KOPT-K1 (cell line): ENCODE results near the gene STX8.

ENCODE experiments used
- H3K27ac ChIP-seq: fragments of 200-600 bp; sonication (generic); 2 replicates; pipeline ENCODE4 v1.5.1; 2016; ENCODE audit warnings: antibody characterized with exemption, mild to moderate bottlenecking, low read depth, low read length; ENCODE audit not compliant: poor library complexity, severe bottlenecking
- H3K36me3 ChIP-seq: fragments of 200-600 bp; sonication (generic); 2 replicates; pipeline ENCODE4 v1.5.1; 2017; ENCODE audit warnings: antibody characterized with exemption, mild to moderate bottlenecking, low read length, moderate library complexity; ENCODE audit not compliant: insufficient read depth
- H3K9me3 ChIP-seq: fragments of 200-600 bp; sonication (generic); 2 replicates; pipeline ENCODE4 v1.5.1; 2017; ENCODE audit warnings: antibody characterized with exemption, low read length, mild to moderate bottlenecking; ENCODE audit not compliant: insufficient read depth, poor library complexity, severe bottlenecking

Gene STX8

GRCh38 chr17:9209781-9210370 lies 365.7 kb downstream of the STX8 start:
- no peak overlapping the region for H3K27ac ChIP-seq
- H3K36me3 ChIP-seq, result no peaks in the 10 kb centered on the region
- peaks cover 2% of the 10 kb centered on the region for H3K9me3 ChIP-seq

GRCh38 chr17:9209347-9209746 lies 366.3 kb downstream of the STX8 start:
- H3K9me3 ChIP-seq, result no peaks in the 10 kb centered on the region
- H3K36me3 ChIP-seq, result no peaks in the 10 kb centered on the region
- no peak overlapping the region for H3K27ac ChIP-seq

GRCh38 chr17:9208381-9209105 lies 367.1 kb downstream of the STX8 start:
- no peaks in the 10 kb centered on the region for H3K9me3 ChIP-seq
- no peaks in the 10 kb centered on the region for H3K36me3 ChIP-seq
- no peak overlapping the region for H3K27ac ChIP-seq

GRCh38 chr17:9206741-9207332 lies 368.8 kb downstream of the STX8 start:
- Histone ChIP-seq H3K9me3 (no peaks in the 10 kb centered on the region), H3K36me3 (no peaks in the 10 kb centered on the region), H3K27ac (no peak overlapping the region)

GRCh38 chr17:9206410-9206703 lies 369.3 kb downstream of the STX8 start:
- no peak overlapping the region for H3K27ac ChIP-seq
- no peaks in the 10 kb centered on the region for H3K9me3 ChIP-seq
- no peaks in the 10 kb centered on the region for H3K36me3 ChIP-seq

GRCh38 chr17:9205520-9206409 lies 369.9 kb downstream of the STX8 start:
- no peaks in the 10 kb centered on the region for H3K36me3 ChIP-seq
- H3K9me3 ChIP-seq, result no peaks in the 10 kb centered on the region
- no peak overlapping the region for H3K27ac ChIP-seq

- Histone ChIP-seq H3K36me3 (no peaks in the 10 kb centered on the region), H3K9me3 (no peaks in the 10 kb centered on the region), H3K27ac (no peak overlapping the region)
Observed at GRCh38 chr17:9204637-9205329, 370.8 kb downstream of the STX8 start.

GRCh38 chr17:9203771-9204425 lies 371.7 kb downstream of the STX8 start:
- Histone ChIP-seq H3K36me3 (no peaks in the 10 kb centered on the region), H3K27ac (no peak overlapping the region), H3K9me3 (peaks cover 3% of the 10 kb centered on the region)

GRCh38 chr17:9202532-9202931 lies 373.1 kb downstream of the STX8 start:
- Histone ChIP-seq H3K27ac (no peak overlapping the region), H3K9me3 (peaks cover 7% of the 10 kb centered on the region), H3K36me3 (no peaks in the 10 kb centered on the region)

GRCh38 chr17:9200699-9201359 lies 374.8 kb downstream of the STX8 start:
- no peak overlapping the region for H3K27ac ChIP-seq
- peaks cover 7% of the 10 kb centered on the region for H3K9me3 ChIP-seq
- no peaks in the 10 kb centered on the region for H3K36me3 ChIP-seq
